ENCODE results near the gene BTN3A1. TPM values are rescaled to one million over a fixed set of nuclear protein-coding genes. Genes with fewer than 3 reads are reported as not detected.
"Not testable (repeated sequence)": the region's sequence is repeated elsewhere in the genome, so short reads cannot be mapped to it uniquely, and the experiment has no call there.

BTN3A1 gene
- polyA plus RNA-seq: 44.6 TPM
- long read RNA-seq, donor 1: 0 reads
- long read RNA-seq, donor 2: 0 reads
- long read RNA-seq, donor 3, partial matches to known transcripts: 0 of 2 reads
- long read RNA-seq, donor 3, other reads (novel, unspliced or antisense): 0 of 2 reads
- long read RNA-seq, donor 4: 0 reads
- long read RNA-seq, donor 5: 0 reads
- long read RNA-seq, donor 6, partial matches to known transcripts: 37 of 37 reads
- long read RNA-seq, donor 6, other reads (novel, unspliced or antisense): 0 of 37 reads
- long read RNA-seq, donor 7: 0 reads
- long read RNA-seq, donor 8, partial matches to known transcripts: 0 of 3 reads
- long read RNA-seq, donor 8, other reads (novel, unspliced or antisense): 0 of 3 reads
- long read RNA-seq, donor 9: 0 reads
- long read RNA-seq, donor 10, partial matches to known transcripts: 55 of 56 reads
- long read RNA-seq, donor 10, other reads (novel, unspliced or antisense): 0 of 56 reads
- long read RNA-seq, donor 11: 0 reads

GRCh38 chr6:26401987-26402658, at the start of gene BTN3A1:
Gene BTN3A1 (plus strand): TSS chr6:26402275. CDS start chr6:26405564, 3,289 bp downstream.
- peak; percentile 72 to 91 for DNase-seq
- 0% methylated on average over 5 of the region's 9 CpGs for WGBS (ENCODE audit: insufficient coverage, low lambda C conversion rate)
- Histone ChIP-seq H3K27me3 (ENCODE audit: control insufficient read depth, insufficient read depth, low read length) (no peaks in the 10 kb centered on the region), H3K27ac (ENCODE audit: low read length) (peak within 1 kb of the TSS; percentile 100), H3K4me1 (ENCODE audit: control insufficient read depth, insufficient read depth, low read length) (peaks cover 9% of the 10 kb centered on the region), H3K4me3 (ENCODE audit: low read length) (peak within 1 kb of the TSS; percentile 88), H3K36me3 (ENCODE audit: control insufficient read depth, insufficient read depth, low read length) (peaks cover 18% of the 10 kb centered on the region), H3K9me3 (ENCODE audit: control insufficient read depth, low read depth, low read length) (no peaks in the 10 kb centered on the region)

- Histone ChIP-seq H3K27me3 (ENCODE audit: control insufficient read depth, insufficient read depth, low read length) (no peaks in the 10 kb centered on the region), H3K4me3 (ENCODE audit: low read length) (no peak overlapping the region), H3K36me3 (ENCODE audit: control insufficient read depth, insufficient read depth, low read length) (no peaks in the 10 kb centered on the region), H3K4me1 (ENCODE audit: control insufficient read depth, insufficient read depth, low read length) (peaks cover 6% of the 10 kb centered on the region), H3K9me3 (ENCODE audit: control insufficient read depth, low read depth, low read length) (no peaks in the 10 kb centered on the region), H3K27ac (ENCODE audit: low read length) (no peak overlapping the region)
- WGBS (ENCODE audit: insufficient coverage, low lambda C conversion rate): no CpG with 5 or more reads among the region's 7 CpGs
- no peak for DNase-seq
Observed at GRCh38 chr6:26352315-26352714, 49.8 kb upstream of the BTN3A1 start.

- Histone ChIP-seq H3K9me3 (ENCODE audit: control insufficient read depth, low read depth, low read length) (no peaks in the 10 kb centered on the region), H3K27me3 (ENCODE audit: control insufficient read depth, insufficient read depth, low read length) (no peaks in the 10 kb centered on the region), H3K4me3 (ENCODE audit: low read length) (no peak overlapping the region), H3K27ac (ENCODE audit: low read length) (no peak overlapping the region), H3K4me1 (ENCODE audit: control insufficient read depth, insufficient read depth, low read length) (no peaks in the 10 kb centered on the region), H3K36me3 (ENCODE audit: control insufficient read depth, insufficient read depth, low read length) (no peaks in the 10 kb centered on the region)
- no peak for DNase-seq
- WGBS (ENCODE audit: insufficient coverage, low lambda C conversion rate): 100% methylated on average over 1 of the region's 3 CpGs
Observed at GRCh38 chr6:26354162-26354561, 47.9 kb upstream of the BTN3A1 start.

GRCh38 chr6:26355366-26355765, 46.7 kb upstream of the BTN3A1 start:
- Histone ChIP-seq H3K27me3 (ENCODE audit: control insufficient read depth, insufficient read depth, low read length) (no peaks in the 10 kb centered on the region), H3K4me3 (ENCODE audit: low read length) (no peak overlapping the region), H3K9me3 (ENCODE audit: control insufficient read depth, low read depth, low read length) (no peaks in the 10 kb centered on the region), H3K36me3 (ENCODE audit: control insufficient read depth, insufficient read depth, low read length) (no peaks in the 10 kb centered on the region), H3K4me1 (ENCODE audit: control insufficient read depth, insufficient read depth, low read length) (no peaks in the 10 kb centered on the region), H3K27ac (ENCODE audit: low read length) (no peak overlapping the region)
- no peak for DNase-seq

- no CpG with 5 or more reads among the region's 14 CpGs for WGBS (ENCODE audit: insufficient coverage, low lambda C conversion rate)
- not testable (repeated sequence) for H3K4me3 ChIP-seq (ENCODE audit: low read length); H3K27me3 ChIP-seq (ENCODE audit: control insufficient read depth, insufficient read depth, low read length); DNase-seq; H3K36me3 ChIP-seq (ENCODE audit: control insufficient read depth, insufficient read depth, low read length); H3K27ac ChIP-seq (ENCODE audit: low read length); H3K9me3 ChIP-seq (ENCODE audit: control insufficient read depth, low read depth, low read length); H3K4me1 ChIP-seq (ENCODE audit: control insufficient read depth, insufficient read depth, low read length)
Observed at GRCh38 chr6:26357543-26357942, 44.5 kb upstream of the BTN3A1 start.

- no CpG with 5 or more reads among the region's 7 CpGs for WGBS (ENCODE audit: insufficient coverage, low lambda C conversion rate)
- Histone ChIP-seq H3K4me1 (ENCODE audit: control insufficient read depth, insufficient read depth, low read length) (no peaks in the 10 kb centered on the region), H3K36me3 (ENCODE audit: control insufficient read depth, insufficient read depth, low read length) (no peaks in the 10 kb centered on the region), H3K27me3 (ENCODE audit: control insufficient read depth, insufficient read depth, low read length) (no peaks in the 10 kb centered on the region), H3K4me3 (ENCODE audit: low read length) (no peak overlapping the region), H3K27ac (ENCODE audit: low read length) (no peak overlapping the region), H3K9me3 (ENCODE audit: control insufficient read depth, low read depth, low read length) (no peaks in the 10 kb centered on the region)
- DNase-seq: no peak
Observed at GRCh38 chr6:26358511-26358981, 43.5 kb upstream of the BTN3A1 start.

- no peaks in the 10 kb centered on the region for H3K36me3 ChIP-seq (ENCODE audit: control insufficient read depth, insufficient read depth, low read length)
- no peak for DNase-seq
- no peaks in the 10 kb centered on the region for H3K9me3 ChIP-seq (ENCODE audit: control insufficient read depth, low read depth, low read length)
- no peak overlapping the region for H3K4me3 ChIP-seq (ENCODE audit: low read length)
- WGBS (ENCODE audit: insufficient coverage, low lambda C conversion rate): no CpG with 5 or more reads among the region's 5 CpGs
- H3K4me1 ChIP-seq (ENCODE audit: control insufficient read depth, insufficient read depth, low read length): peaks cover 9% of the 10 kb centered on the region
- H3K27ac ChIP-seq (ENCODE audit: low read length): no peak overlapping the region
- no peaks in the 10 kb centered on the region for H3K27me3 ChIP-seq (ENCODE audit: control insufficient read depth, insufficient read depth, low read length)
Observed at GRCh38 chr6:26359765-26360164, 42.3 kb upstream of the BTN3A1 start.

GRCh38 chr6:26360451-26361416, 41.3 kb upstream of the BTN3A1 start:
- H3K4me1 ChIP-seq (ENCODE audit: control insufficient read depth, insufficient read depth, low read length): peaks cover 9% of the 10 kb centered on the region
- 94% methylated on average over 6 of the region's 14 CpGs for WGBS (ENCODE audit: insufficient coverage, low lambda C conversion rate)
- H3K4me3 ChIP-seq (ENCODE audit: low read length): no peak overlapping the region
- no peaks in the 10 kb centered on the region for H3K9me3 ChIP-seq (ENCODE audit: control insufficient read depth, low read depth, low read length)
- no peak overlapping the region for H3K27ac ChIP-seq (ENCODE audit: low read length)
- H3K36me3 ChIP-seq (ENCODE audit: control insufficient read depth, insufficient read depth, low read length): no peaks in the 10 kb centered on the region
- H3K27me3 ChIP-seq (ENCODE audit: control insufficient read depth, insufficient read depth, low read length): no peaks in the 10 kb centered on the region
- no peak for DNase-seq

- H3K4me3 ChIP-seq (ENCODE audit: low read length): no peak overlapping the region
- 83% methylated on average over 4 of the region's 5 CpGs for WGBS (ENCODE audit: insufficient coverage, low lambda C conversion rate)
- no peaks in the 10 kb centered on the region for H3K27me3 ChIP-seq (ENCODE audit: control insufficient read depth, insufficient read depth, low read length)
- no peaks in the 10 kb centered on the region for H3K36me3 ChIP-seq (ENCODE audit: control insufficient read depth, insufficient read depth, low read length)
- H3K27ac ChIP-seq (ENCODE audit: low read length): no peak overlapping the region
- DNase-seq: no peak
- H3K9me3 ChIP-seq (ENCODE audit: control insufficient read depth, low read depth, low read length): no peaks in the 10 kb centered on the region
- H3K4me1 ChIP-seq (ENCODE audit: control insufficient read depth, insufficient read depth, low read length): peaks cover 11% of the 10 kb centered on the region
Observed at GRCh38 chr6:26361544-26361943, 40.5 kb upstream of the BTN3A1 start.
